IMR-90 (cell line): Measurements from ENCODE around the gene ESD. TPM values are rescaled to one million over a fixed set of nuclear protein-coding genes. Genes with fewer than 3 reads are reported as not detected.

Experiments
- ATAC-seq: fragments of 200-7000 bp; cut with Tn5 transposase; 2 replicates; pipeline ENCODE4 v1.9.1; 2020; ENCODE audit warnings: low read depth, mild to moderate bottlenecking, moderate library complexity
- BruUV-seq: library from RNA; stranded (reverse); fragments of 400-500 nt; replicated peaks from 2 replicates; lab custom pipeline; 2021; lab: Mats Ljungman, UMichigan
- CTCF ChIA-PET: fragments of 300-600 bp; formaldehyde crosslinking; extraction: SDS; loops from one replicate; lab custom pipeline; 2021; ENCODE audit warnings: antibody characterized with exemption; lab: Yijun Ruan, JAX
- POLR2A ChIA-PET: fragments of 300-600 bp; sonication (Branson Sonifier 250); formaldehyde crosslinking; loops from one replicate; lab custom pipeline; 2022; ENCODE audit warnings: antibody characterized with exemption; ENCODE audit not compliant: unreplicated experiment; lab: Charles Lee
- DNase-seq: peaks from one replicate; pipeline ENCODE4 v3.0.0; 2013
- H2AFZ ChIP-seq: replicated peaks from 2 replicates; pipeline ENCODE3; 2013; ENCODE audit warnings: low read length, mild to moderate bottlenecking; ENCODE audit not compliant: poor library complexity
- H2AK5ac ChIP-seq: 2 replicates; pipeline ENCODE4 v1.6.1; 2013; ENCODE audit warnings: low read depth, low read length, inconsistent platforms
- H2AK9ac ChIP-seq: replicated peaks from 2 replicates; pipeline ENCODE3; 2013; ENCODE audit warnings: mild to moderate bottlenecking, low read depth, low read length, moderate library complexity; ENCODE audit not compliant: poor library complexity
- H2BK120ac ChIP-seq: 2 replicates; pipeline ENCODE4 v1.6.1; 2013; ENCODE audit warnings: low read depth, low read length, inconsistent platforms
- H2BK15ac ChIP-seq: 3 replicates; pipeline ENCODE4 v1.6.1; 2013; ENCODE audit warnings: low read depth, low read length, inconsistent platforms
- H2BK20ac ChIP-seq: 2 replicates; pipeline ENCODE4 v1.6.1; 2013; ENCODE audit warnings: low read depth, mild to moderate bottlenecking, inconsistent platforms, low read length, moderate library complexity
- H2BK5ac ChIP-seq: 2 replicates; pipeline ENCODE4 v1.6.1; 2013; ENCODE audit warnings: mild to moderate bottlenecking, low read depth, low read length, inconsistent platforms; ENCODE audit not compliant: poor library complexity, severe bottlenecking
- H3K14ac ChIP-seq: replicated peaks from 2 replicates; pipeline ENCODE4 v1.6.1; 2013; ENCODE audit warnings: low read depth, low read length, inconsistent platforms
- H3K18ac ChIP-seq: 2 replicates; pipeline ENCODE4 v1.6.1; 2013; ENCODE audit warnings: low read depth, low read length, control low read depth
- H3K23ac ChIP-seq: 2 replicates; pipeline ENCODE4 v1.6.1; 2013; ENCODE audit warnings: low read depth, low read length, inconsistent platforms
- H3K27ac ChIP-seq: 2 replicates; pipeline ENCODE4 v1.5.1; 2013; ENCODE audit warnings: mild to moderate bottlenecking, control low read depth, low read length; ENCODE audit not compliant: insufficient read depth
- H3K27me3 ChIP-seq: 2 replicates; pipeline ENCODE4 v1.6.1; 2013; ENCODE audit warnings: low read length; ENCODE audit not compliant: control insufficient read depth, insufficient read depth
- H3K36me3 ChIP-seq: 2 replicates; pipeline ENCODE4 v1.6.1; 2013; ENCODE audit warnings: low read length, mixed read lengths; ENCODE audit not compliant: control insufficient read depth, insufficient read depth
- H3K4ac ChIP-seq: 2 replicates; pipeline ENCODE4 v1.6.1; 2013; ENCODE audit warnings: low read depth, low read length, inconsistent platforms
- H3K4me1 ChIP-seq: 2 replicates; pipeline ENCODE4 v1.6.1; 2013; ENCODE audit warnings: low read length, mixed read lengths; ENCODE audit not compliant: control insufficient read depth, insufficient read depth
- H3K4me2 ChIP-seq: 2 replicates; pipeline ENCODE4 v1.6.1; 2013; ENCODE audit warnings: low read depth, mild to moderate bottlenecking, control low read depth, low read length, moderate library complexity
- H3K4me3 ChIP-seq: 2 replicates; pipeline ENCODE4 v1.5.1; 2013; ENCODE audit warnings: low read depth, mild to moderate bottlenecking, control low read depth, low read length, moderate library complexity; ENCODE audit not compliant: insufficient read depth
- H3K56ac ChIP-seq: 2 replicates; pipeline ENCODE4 v1.6.1; 2013; ENCODE audit warnings: low read length, inconsistent platforms; ENCODE audit not compliant: insufficient read depth; ENCODE audit errors: extremely low read depth
- H3K79me1 ChIP-seq, 2 experiments: 2 replicates each; pipeline ENCODE4 v1.6.1; 2013; ENCODE audit warnings: low read length in 2 of 2, inconsistent platforms in 1 of 2, low read depth in 1 of 2
- H3K9ac ChIP-seq: 2 replicates; pipeline ENCODE4 v1.6.1; 2013; ENCODE audit warnings: low read depth, low read length, control low read depth
- H3K9me1 ChIP-seq: 2 replicates; pipeline ENCODE4 v1.6.1; 2013; ENCODE audit warnings: low read length, inconsistent platforms; ENCODE audit not compliant: insufficient read depth
- H3K9me3 ChIP-seq: 2 replicates; pipeline ENCODE4 v1.6.1; 2013; ENCODE audit warnings: low read length; ENCODE audit not compliant: control insufficient read depth, insufficient read depth
- H4K20me1 ChIP-seq: 2 replicates; pipeline ENCODE4 v1.6.1; 2013; ENCODE audit warnings: low read length, inconsistent platforms; ENCODE audit not compliant: insufficient read depth
- H4K5ac ChIP-seq: 2 replicates; pipeline ENCODE4 v1.6.1; 2013; ENCODE audit warnings: mild to moderate bottlenecking, low read depth, low read length, control low read depth
- H4K8ac ChIP-seq, 2 experiments: 2 replicates each; pipeline ENCODE4 v1.6.1; 2013; ENCODE audit warnings: low read depth in 2 of 2, low read length in 2 of 2, control low read depth in 1 of 2, inconsistent platforms in 1 of 2
- H4K91ac ChIP-seq: 2 replicates; pipeline ENCODE4 v1.6.1; 2013; ENCODE audit warnings: low read depth, low read length, inconsistent platforms; ENCODE audit not compliant: insufficient read depth
- BHLHE40 ChIP-seq: fragments of 150-350 bp; IDR thresholded peaks from 2 replicates; pipeline ENCODE4 v1.6.1; 2016; ENCODE audit warnings: mild to moderate bottlenecking, low read depth, low read length
- CEBPB ChIP-seq: IDR thresholded peaks from 2 replicates; pipeline ENCODE4 v1.6.1; 2012; ENCODE audit warnings: low read depth, low read length, improper control_type of control experiment
- CHD1 ChIP-seq: IDR thresholded peaks from 2 replicates; pipeline ENCODE4 v1.6.1; 2012; ENCODE audit warnings: low read depth, low read length, improper control_type of control experiment
- FOS ChIP-seq: fragments of 150-350 bp; IDR thresholded peaks from 2 replicates; pipeline ENCODE4 v1.6.1; 2016; ENCODE audit warnings: low read depth, low read length
- MAFK ChIP-seq: IDR thresholded peaks from 2 replicates; pipeline ENCODE4 v1.6.1; 2012; ENCODE audit warnings: low read depth, low read length, improper control_type of control experiment
- MAZ ChIP-seq: IDR thresholded peaks from 2 replicates; pipeline ENCODE4 v1.6.1; 2012; ENCODE audit warnings: low read depth, mild to moderate bottlenecking, low read length, improper control_type of control experiment, moderate library complexity, borderline replicate concordance
- MXI1 ChIP-seq: IDR thresholded peaks from 2 replicates; pipeline ENCODE4 v1.6.1; 2012; ENCODE audit warnings: low read depth, mild to moderate bottlenecking, low read length, moderate library complexity, borderline replicate concordance
- NFE2L2 ChIP-seq: fragments of 150-350 bp; IDR thresholded peaks from 2 replicates; pipeline ENCODE4 v1.6.1; 2016; ENCODE audit warnings: low read depth, mild to moderate bottlenecking, low read length
- POLR2A ChIP-seq: IDR thresholded peaks from 2 replicates; pipeline ENCODE4 v1.6.1; 2012; ENCODE audit warnings: mild to moderate bottlenecking, low read depth, low read length
- RAD21 ChIP-seq: IDR thresholded peaks from 2 replicates; pipeline ENCODE4 v1.6.1; 2012; ENCODE audit warnings: low read length, improper control_type of control experiment
- RCOR1 ChIP-seq: IDR thresholded peaks from 2 replicates; pipeline ENCODE4 v1.6.1; 2012; ENCODE audit warnings: mild to moderate bottlenecking, low read length, improper control_type of control experiment; ENCODE audit not compliant: insufficient replicate concordance
- RFX5 ChIP-seq: IDR thresholded peaks from 2 replicates; pipeline ENCODE4 v1.8.0; 2012; ENCODE audit warnings: low read depth, mild to moderate bottlenecking, low read length, moderate library complexity
- SMC3 ChIP-seq: fragments of 150-350 bp; IDR thresholded peaks from 2 replicates; pipeline ENCODE4 v1.6.1; 2016; ENCODE audit warnings: low read depth, mild to moderate bottlenecking, antibody characterized with exemption, low read length, moderate library complexity
- WGBS, 2 experiments: methylation state at CpG; one replicate each; pipeline versions ENCODE4 v1.1.5 to v1.1.7; 2013; ENCODE audit warnings: missing lambda C conversion rate in 2 of 2; ENCODE audit not compliant: insufficient read length in 1 of 2; ENCODE audit errors: extremely low coverage in 2 of 2; 5-methylcytosine and 5-hydroxymethylcytosine counted together
- dilution Hi-C: fragments of 300-500 bp; cut with HindIII; formaldehyde crosslinking; loops from one replicate; pipeline ENCODE4 v1.14.3; 2018; ENCODE audit warnings: low sequenced_read_pairs; ENCODE audit not compliant: unreplicated experiment
- in situ Hi-C: fragments of 300-500 bp; cut with MboI; formaldehyde crosslinking; loops from 3 replicates; pipeline ENCODE4 v1.14.3; 2019; ENCODE audit warnings: low sequenced_read_pairs, inconsistent platforms, mixed read lengths
- intact Hi-C: fragments of 100-400 bp; cut with micrococcal nuclease; formaldehyde crosslinking; loops from 2 replicates; pipeline ENCODE4 v1.10.0; 2022
- polyA plus RNA-seq, 3 experiments: library from polyadenylated mRNA; depleted of rRNA; stranded (reverse); fragments of >200 nt; gene quantifications; 2 replicates each; pipeline ENCODE4 v1.2.3, GENCODE V29; 2012; ENCODE audit warnings: low replicate concordance in 1 of 3
- total RNA-seq: library from RNA; depleted of rRNA; stranded (reverse); fragments of >200 nt; gene quantifications from 2 replicates; pipeline ENCODE4 v1.2.3, GENCODE V29; 2012
- TF ChIP-seq, protein P1 (sequence below): fragments of 150-350 bp; IDR thresholded peaks from 2 replicates; pipeline ENCODE4 v1.6.1; 2016; ENCODE audit warnings: low read depth, mild to moderate bottlenecking, low read length, moderate library complexity, borderline replicate concordance
- TF ChIP-seq, protein P2 (sequence below): conservative IDR thresholded peaks from 2 replicates; pipeline ENCODE4 v1.5.1; 2012; ENCODE audit warnings: mild to moderate bottlenecking, low read depth, low read length, improper control_type of control experiment
- TF ChIP-seq, protein P3 (sequence below): fragments of 150-350 bp; IDR thresholded peaks from 2 replicates; pipeline ENCODE4 v1.6.1; 2017; ENCODE audit warnings: mild to moderate bottlenecking, antibody characterized with exemption, low read length, low read depth

The ESD gene
- total and polyA plus RNA-seq, 2 of the 4 experiments (the other 2 are of a cell fraction): 90.4 to 135 TPM

DNA sequence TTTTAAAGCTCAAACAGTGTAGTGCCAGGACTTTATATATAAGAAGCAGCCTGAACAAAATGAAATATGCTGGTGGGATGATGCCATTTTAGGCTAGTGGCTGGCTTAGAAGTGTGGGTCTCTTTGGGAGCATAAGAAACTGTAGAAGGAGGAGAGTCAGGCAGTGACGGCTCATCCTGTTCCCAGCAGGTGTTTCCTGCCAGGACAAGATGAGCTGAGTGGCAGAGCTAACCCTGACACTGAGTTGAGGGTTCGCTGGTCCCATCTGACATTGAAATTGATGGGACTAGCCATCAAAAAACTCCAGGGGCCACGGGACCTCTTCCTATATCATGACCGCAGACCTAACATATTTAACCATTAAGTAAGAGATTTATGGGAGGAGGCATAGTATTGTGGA, 51.3 kb downstream of the ESD start:
- Histone ChIP-seq H2BK120ac (no peak overlapping the region), H3K36me3 (peaks cover 29% of the 10 kb centered on the region), H2AK5ac (no peak overlapping the region), H4K91ac (no peak overlapping the region), H3K4me1 (peaks cover 2% of the 10 kb centered on the region), H3K27me3 (no peaks in the 10 kb centered on the region), H3K27ac (no peak overlapping the region), H2BK20ac (no peak overlapping the region), H2AK9ac (no peak overlapping the region), H3K56ac (no peak overlapping the region), H3K23ac (no peak overlapping the region), H4K5ac (no peak overlapping the region), H3K9ac (no peak overlapping the region), H3K4me2 (no peak overlapping the region), H3K79me1 (peaks cover 0 to 3% of the 10 kb centered on the region in 2 experiments; a peak in 2 of 4 replicates), H3K9me3 (no peaks in the 10 kb centered on the region), H4K20me1 (no peaks in the 10 kb centered on the region), H2BK5ac (no peak overlapping the region), H3K9me1 (peaks cover 6% of the 10 kb centered on the region), H3K14ac (no peak overlapping the region), H4K8ac (no peak overlapping the region), H3K4ac (no peak overlapping the region), H3K4me3 (no peak overlapping the region), H3K18ac (no peak overlapping the region), H2AFZ (no peak overlapping the region), H2BK15ac (no peak overlapping the region)
- no peak for ATAC-seq
- CTCF ChIA-PET: no interaction called here
- no peak for DNase-seq
- no CpG with 5 or more reads among the region's 4 CpGs for WGBS, 2 experiments
- in situ Hi-C loops: no loop called here
- BruUV-seq: no TSS peak
- intact Hi-C loops: no loop called here
- TF ChIP-seq, protein P1, sequence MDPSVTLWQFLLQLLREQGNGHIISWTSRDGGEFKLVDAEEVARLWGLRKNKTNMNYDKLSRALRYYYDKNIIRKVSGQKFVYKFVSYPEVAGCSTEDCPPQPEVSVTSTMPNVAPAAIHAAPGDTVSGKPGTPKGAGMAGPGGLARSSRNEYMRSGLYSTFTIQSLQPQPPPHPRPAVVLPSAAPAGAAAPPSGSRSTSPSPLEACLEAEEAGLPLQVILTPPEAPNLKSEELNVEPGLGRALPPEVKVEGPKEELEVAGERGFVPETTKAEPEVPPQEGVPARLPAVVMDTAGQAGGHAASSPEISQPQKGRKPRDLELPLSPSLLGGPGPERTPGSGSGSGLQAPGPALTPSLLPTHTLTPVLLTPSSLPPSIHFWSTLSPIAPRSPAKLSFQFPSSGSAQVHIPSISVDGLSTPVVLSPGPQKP: no peak
- TF ChIP-seq RAD21 (no peak), BHLHE40 (no peak), NFE2L2 (no peak), POLR2A (no peak), RCOR1 (no peak), MAZ (no peak), SMC3 (no peak), CHD1 (no peak), CEBPB (no peak), RFX5 (no peak), MAFK (no peak), FOS (no peak), MXI1 (no peak)
- TF ChIP-seq, protein P2, sequence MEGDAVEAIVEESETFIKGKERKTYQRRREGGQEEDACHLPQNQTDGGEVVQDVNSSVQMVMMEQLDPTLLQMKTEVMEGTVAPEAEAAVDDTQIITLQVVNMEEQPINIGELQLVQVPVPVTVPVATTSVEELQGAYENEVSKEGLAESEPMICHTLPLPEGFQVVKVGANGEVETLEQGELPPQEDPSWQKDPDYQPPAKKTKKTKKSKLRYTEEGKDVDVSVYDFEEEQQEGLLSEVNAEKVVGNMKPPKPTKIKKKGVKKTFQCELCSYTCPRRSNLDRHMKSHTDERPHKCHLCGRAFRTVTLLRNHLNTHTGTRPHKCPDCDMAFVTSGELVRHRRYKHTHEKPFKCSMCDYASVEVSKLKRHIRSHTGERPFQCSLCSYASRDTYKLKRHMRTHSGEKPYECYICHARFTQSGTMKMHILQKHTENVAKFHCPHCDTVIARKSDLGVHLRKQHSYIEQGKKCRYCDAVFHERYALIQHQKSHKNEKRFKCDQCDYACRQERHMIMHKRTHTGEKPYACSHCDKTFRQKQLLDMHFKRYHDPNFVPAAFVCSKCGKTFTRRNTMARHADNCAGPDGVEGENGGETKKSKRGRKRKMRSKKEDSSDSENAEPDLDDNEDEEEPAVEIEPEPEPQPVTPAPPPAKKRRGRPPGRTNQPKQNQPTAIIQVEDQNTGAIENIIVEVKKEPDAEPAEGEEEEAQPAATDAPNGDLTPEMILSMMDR: no peak
- TF ChIP-seq, protein P3, sequence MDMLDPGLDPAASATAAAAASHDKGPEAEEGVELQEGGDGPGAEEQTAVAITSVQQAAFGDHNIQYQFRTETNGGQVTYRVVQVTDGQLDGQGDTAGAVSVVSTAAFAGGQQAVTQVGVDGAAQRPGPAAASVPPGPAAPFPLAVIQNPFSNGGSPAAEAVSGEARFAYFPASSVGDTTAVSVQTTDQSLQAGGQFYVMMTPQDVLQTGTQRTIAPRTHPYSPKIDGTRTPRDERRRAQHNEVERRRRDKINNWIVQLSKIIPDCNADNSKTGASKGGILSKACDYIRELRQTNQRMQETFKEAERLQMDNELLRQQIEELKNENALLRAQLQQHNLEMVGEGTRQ: no peak
- POLR2A ChIA-PET: no interaction called here
- dilution Hi-C loops: no loop called here
